Activated CD4-positive, CD25-positive, alpha-beta regulatory T cell (primary cell): ENCODE data around the gene TMCO6.
"Not testable (repeated sequence)": the region's sequence is repeated elsewhere in the genome, so short reads cannot be mapped to it uniquely, and the experiment has no call there.

Experiments
- DNase-seq, 4 experiments: peaks; one replicate each; lab custom pipeline; 2025; lab: John Stamatoyannopoulos, UW

Gene TMCO6

DNA sequence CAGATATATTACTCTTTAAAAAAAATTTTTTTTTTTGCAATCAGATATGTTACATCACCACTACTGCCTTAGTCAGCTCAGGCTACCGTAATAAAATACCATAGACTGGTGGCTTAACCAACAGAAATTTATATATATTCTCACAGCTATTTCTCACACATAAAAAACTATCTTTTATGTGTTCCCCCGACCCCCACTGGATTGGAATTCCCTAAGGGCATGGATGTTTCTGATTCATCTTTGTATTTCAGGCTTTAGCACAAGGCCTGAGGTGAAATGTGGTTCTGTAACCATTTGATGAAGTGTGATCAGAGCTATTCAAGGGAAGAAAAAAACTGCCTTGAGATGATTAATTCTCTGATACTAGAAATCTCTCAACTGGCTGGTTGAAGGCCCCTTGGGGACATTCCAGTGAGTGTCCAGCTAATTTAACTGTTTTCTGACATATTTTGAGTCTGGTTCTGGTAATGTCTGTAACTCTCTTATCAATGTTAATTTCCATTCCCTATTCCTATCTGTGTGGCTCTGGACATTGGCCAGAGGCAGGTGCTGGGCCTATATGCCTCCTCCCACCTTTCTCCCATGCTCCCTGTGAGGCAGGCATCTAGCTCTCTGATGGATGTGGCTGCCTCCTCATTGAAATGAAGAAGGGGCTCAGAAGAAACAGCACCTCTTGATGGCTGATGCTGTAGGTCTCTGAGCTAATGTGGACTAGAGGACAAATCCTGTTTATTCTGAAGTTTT lies 8.8 kb upstream of the TMCO6 start:
- DNase-seq: no peak

DNA sequence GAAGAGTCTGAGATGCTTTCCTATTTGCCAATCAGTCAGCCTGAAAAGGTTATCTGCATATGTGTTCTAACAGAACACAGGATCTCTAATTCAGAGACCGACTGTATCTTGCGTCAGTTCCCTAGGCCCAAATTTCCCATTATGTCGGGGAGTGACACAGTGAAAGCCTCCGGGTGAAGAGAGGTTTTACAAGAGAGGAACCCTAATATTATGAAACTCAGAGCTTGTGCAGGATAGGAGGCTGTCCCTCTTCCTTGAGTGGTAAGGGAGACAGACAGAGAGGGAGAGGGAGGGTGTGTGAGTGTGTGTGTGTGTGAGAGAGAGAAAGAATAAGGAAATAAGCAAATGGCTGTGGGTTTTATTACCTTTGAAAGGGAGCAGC lies 8.2 kb upstream of the TMCO6 start:
- DNase-seq: no peak

DNA sequence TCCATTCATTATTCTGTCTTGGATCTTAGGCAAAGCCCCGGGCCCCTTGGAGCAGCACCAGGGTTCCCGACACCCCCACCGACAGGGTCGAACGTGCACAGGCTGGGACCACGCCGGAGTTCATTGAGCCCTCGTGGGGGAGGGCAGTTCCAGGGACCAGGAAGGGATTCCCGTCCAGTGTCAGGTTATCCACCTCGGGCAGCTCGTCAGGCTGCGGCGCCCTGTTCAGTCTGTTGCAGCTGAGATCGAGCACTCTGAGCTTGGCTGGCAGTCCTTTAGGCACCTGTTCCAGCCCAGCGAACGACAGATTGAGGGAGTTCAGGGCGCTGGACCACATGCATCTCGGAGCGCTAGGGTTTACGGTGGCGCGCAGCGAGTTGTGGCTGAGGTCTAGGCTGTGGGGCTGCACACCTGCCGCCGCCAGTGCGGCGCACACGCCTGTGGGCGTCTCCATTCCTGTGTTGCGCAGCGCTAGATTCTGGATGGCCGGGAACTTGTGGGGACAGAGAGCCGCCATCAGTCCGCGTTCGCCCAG lies 7.4 kb upstream of the TMCO6 start:
- DNase-seq: no peak

DNA sequence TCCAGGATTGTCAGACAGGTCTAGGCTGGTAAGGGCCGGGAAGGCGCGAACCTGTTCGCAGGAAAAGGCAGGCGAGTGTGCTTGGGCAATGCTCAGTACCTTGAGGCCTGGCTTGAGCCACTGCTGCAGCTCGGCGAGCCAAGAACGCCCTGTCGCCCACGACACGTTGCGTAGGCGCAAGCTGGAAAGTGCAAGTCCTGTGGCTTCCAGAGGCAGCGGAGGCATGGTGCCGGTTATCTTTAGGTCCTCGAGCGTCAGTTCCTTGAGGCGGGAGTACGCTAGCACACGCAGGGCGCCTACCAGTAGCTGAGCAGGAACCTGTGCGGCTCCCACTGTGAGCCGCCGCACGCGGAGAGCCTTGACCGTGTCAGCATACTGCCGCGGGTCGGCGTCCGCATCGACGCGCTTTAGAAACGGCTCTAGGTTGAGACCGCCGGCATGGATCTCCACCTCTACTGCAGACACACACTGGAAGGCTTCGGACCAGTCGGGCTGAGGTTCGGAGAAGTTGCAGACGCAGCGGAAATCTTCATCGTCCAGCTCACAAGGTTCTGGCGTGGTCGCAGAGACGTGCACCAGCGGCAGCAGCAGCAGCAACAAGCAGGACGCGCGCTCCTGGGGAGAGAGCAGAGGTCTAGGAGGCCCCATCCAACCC lies 6.8 kb upstream of the TMCO6 start:
- DNase-seq: peak in 2 of 4 experiments; percentile 12 to 26

DNA sequence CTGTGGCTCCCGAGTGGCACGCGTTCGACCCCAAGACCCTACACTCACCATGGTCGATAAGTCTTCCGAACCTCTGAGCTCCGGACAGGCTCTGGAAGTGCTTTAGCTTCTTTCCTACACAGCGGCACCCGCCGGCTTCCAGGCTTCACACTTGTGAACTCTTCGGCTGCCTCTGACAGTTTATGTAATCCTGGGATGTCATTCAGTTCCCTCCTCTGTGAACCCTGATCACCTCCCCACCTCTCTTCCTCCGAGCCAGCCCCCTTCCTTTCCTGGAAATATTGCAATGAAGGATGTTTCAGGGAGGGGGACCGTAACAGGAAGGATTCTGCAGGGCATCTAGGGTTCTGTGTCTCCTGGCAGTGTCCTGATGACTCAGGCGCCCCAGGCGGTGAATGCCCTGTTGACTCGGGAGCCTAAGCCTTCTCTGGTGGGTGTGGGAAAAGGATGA lies 6.2 kb upstream of the TMCO6 start, which contains the start of gene CD14:
CD14 (minus strand) TSS at position 155 of the 451 bp plus-strand sequence; CDS start at position 51, 104 bp downstream.
- no peak for DNase-seq

DNA sequence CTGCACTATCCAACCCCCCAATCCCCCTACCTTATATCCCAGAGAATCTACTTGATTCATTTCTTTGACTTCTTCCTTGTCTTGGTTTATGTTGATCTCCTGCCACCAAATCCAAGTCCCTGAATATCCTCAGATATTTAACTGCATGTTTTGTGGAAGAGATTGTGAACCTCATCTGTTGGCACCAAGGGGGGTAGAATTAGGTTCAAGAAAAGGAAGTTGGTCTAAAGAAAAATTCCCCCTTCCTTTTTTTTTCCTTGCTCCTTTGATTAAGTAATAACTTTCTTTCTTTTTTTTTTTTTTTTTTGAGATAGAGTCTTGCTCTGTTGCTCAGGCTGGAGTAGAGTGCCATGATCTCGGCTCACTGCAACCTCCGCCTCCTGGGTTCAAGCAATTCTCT lies 5.8 kb upstream of the TMCO6 start:
- no peak for DNase-seq

DNA sequence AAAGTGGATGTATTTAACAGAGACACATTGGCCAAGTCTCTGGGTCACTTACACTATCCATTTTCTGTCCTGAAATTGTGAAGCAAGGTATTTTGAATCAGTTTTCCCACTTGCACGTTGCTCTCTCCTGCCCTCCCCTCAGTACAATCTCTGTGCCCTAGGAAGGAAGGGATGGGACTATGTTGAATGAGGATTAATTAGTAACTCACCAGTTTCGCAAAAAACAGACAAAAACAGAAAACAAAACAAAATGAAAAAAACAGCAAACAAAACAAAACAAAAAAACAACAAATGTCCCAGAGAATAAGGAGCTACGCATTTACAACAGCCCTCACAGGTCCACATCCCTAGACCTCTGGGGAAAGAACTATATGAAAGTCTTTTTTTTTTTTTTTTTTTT lies 5.1 kb upstream of the TMCO6 start:
- DNase-seq: no peak

DNA sequence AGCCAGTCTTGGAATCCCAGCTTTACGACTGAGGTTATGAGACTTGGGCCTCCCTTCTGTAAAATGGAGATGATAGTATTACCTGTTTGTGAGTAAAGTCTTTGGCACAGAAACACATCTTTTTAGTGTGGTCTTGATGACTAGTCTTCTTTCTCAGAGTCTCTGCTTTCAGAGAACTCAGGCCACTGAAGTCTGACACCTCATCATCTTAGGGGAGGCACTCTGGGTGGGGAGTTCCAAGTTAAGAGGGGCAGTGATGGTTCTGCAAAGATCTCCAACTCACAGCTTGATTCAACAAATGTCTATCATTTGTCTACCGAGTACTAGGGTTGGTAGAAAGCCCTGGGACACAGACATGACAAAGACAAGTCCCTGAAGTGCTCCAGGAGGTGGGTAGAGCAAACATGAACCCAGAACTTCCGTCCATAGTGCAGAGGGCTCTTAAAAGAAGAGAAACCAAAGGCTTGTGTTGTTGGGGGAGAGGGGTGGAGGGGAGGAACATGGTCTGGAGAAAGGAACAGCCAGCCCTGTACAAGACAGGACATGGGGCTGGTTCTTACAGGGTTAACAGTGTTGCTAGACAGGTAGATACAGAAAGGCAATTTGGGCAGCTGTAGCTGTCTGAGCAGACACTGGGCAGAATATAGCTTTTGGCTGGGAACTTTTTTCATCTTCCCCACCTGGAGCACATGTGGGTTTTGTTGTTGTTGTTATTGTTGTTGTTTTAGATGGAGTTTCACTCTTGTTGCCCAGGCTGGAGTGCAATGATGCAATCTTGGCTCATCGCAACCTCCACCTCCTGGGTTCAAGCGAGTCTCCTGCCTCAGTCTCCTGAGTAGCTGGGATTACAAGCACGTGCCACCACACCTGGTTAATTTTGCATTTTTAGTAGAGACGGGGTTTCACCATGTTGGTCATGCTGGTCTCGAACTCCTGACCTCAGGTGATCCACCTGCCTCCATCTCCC lies 3.7 kb upstream of the TMCO6 start:
- no peak for DNase-seq

DNA sequence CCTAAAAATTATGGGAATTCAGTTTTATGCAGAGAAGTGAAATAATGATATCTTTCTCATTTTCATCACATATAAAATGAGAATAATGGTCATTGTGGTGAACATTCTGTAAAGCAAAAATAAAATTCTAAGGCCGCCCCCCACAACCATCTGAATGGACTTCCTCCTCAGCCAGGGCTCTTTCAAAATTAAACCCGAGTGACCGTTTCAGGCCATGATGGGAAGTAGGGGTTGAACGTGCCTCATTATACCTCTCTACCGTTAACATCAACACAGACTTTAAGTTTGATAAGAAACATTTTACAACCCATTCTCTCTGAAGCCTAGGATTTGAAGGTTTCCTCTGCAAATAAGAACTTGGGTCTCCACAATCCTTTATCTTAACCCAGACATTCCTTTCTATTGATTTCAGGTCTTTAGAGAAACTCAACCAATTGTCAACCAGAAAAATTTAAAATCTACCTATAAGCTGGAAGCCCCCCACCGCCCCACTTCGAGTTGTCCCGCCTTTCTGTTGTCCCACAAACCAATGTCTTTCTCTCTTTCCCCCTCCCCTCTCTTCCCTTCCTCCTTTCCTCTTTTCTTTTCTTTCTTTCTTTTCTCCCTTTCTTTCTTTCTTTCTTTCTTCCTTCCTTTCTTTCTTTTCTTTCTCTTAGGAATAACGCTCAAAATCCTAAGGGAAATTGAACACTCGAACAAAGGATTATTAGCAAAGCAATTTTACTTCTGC lies 1.7 kb upstream of the TMCO6 start:
- DNase-seq: no peak

DNA sequence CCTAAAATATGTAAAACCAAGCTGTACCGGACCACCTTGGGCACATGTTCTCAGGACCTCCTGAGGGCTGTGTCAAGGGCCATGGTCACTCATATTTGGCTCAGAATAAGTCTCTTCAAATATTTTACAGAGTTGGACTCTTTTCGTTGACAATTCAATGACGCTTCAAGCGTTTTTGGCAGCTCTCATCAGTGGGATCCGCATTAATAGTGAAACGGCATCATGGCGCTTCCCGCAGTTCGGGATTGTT lies 428 bp upstream of the TMCO6 start:
- not testable (repeated sequence) for DNase-seq

DNA sequence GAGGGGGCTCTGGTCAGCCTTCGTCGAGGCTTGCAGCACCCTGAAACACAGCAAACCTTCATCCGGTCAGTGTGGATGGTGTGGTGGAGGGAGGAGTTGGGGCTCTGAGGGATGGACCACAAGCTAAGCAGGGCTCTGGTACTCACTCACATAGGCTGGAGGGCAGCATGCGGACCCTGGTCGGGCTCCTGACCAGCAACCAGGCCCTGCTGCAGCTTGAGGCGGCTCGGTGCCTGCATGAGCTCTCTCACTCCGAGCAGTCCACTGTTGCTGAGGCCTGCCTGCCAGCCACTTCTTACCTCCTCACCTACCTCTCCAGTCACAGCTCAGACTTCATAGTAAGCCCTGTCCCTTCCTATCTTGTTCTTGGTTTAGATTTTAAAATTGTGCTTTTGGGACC lies 2.5 kb downstream of the TMCO6 start:
- no peak for DNase-seq

DNA sequence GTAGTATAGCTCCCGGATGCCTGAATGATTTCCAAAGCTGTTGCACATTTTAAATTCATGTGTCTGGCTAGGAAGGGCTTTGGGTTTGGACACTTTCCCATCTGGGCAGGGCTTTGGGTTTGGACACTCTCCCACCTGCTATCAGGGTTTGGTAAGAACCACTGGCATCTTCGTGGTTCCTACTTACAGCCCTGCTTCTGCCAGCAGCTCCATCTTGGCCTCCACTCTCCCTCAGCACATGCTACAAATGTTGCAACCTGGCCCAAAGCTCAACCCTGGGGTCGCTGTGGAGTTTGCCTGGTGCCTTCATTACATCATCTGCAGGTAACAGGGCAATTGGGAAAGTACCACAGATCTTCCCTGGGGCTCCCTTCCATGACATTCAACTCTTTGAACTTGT lies 3.5 kb downstream of the TMCO6 start:
- DNase-seq: no peak

DNA sequence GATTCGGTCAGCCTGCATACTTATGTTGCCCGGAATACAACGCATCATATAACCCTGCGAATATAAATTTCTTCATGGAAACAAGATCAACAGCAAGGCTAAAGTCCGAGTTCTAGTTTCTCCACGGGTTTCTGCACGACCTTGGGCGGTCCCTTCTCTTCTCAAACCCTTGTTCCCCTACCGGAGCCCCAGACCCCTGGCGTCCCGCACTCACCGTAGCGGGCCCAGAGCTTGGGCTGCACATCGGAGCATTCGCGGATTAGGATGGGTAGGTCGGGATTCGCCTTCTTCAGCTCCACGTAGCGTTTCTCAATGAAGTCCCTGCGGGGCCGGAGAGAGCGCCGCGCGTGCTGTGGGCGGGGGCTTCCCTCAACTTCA lies 7.8 kb downstream of the TMCO6 start:
- no peak for DNase-seq

DNA sequence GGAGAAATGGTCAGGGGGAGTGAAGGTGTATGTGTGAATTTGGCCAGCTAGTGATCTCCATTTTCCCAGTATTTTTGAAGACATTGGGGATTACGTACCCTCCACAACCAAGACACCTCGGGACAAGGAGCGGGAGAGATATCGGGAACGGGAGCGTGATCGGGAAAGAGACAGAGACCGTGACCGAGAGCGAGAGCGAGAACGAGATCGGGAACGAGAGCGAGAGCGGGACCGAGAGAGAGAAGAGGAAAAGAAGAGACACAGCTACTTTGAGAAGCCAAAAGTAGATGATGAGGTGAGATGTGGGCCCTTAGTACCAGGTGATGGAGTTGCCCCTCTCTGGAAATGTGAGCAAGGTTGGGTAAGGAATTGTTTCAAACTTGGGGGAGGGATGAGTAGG lies 19.6 kb downstream of the TMCO6 start:
- DNase-seq: no peak

DNA sequence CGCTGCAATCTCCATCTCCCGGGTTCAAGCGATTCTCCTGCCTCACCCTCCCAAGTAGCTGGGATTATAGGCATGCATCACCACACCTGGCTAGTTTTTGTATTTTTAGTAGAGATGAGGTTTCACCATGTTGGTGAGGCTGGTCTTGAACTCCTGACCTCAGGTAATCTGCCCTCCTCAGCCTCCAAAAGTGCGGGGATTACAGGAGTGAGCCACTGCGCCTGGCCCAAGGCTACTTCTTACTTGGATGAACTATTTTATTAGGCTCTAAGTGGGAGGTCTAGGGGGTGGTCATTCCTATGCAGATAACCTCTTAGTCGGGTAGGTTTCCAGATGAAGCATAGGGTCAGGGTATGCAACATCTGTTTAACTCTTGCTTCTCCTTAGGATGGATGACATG lies 21.1 kb downstream of the TMCO6 start:
- not testable (repeated sequence) for DNase-seq

DNA sequence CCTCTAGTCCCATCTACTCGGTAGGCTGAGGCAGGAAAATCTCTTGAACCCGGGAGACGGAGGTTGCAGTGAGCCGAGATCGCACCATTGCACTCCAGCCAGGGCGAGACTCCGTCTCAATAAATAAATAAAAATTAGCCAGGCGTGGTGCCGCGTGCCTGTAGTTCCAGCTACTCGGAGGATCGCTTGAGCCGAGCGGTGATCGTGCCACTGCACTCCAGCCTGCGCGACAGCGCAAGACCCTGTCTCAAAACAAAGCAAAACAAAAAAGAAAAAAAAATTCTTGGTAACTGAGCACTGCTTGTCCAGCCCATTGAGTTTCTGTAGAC lies 24.7 kb downstream of the TMCO6 start:
- no peak for DNase-seq

DNA sequence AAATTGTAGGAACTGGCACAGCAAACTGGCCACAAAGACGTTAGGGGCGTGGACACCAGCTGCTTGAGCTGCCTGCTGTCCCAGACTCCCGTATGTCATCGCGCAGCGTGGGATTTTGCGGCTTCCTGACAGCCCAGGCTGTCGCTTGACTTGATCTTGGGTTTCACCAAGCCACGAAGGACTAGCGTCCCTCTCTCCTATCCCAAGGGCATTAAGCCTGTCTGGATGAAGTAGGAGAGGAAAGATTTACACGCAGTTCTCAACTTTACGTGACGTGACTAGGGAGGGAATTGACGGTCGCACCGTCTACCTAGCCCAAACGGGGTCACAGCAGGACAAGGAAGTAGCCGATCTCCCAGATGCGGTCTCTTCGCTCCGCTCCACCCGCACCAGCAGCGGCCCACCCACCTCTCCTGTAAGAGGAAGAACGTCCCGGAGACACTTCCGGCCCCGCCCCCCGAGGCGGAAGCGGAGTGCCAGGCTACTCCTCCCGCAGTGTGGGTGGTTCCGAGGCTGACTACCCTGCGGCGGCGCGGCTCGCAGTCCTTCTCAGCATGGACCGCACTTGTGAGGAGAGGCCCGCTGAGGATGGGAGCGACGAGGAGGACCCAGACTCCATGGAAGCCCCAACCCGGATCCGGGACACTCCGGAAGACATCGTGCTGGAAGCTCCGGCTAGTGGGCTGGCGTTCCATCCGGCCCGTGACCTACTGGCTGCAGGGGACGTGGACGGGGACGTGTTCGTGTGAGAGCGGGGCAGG lies 25.3 kb downstream of the TMCO6 start, which contains the start of gene WDR55:
WDR55 (plus strand) TSS at position 546 of the 761 bp plus-strand sequence; CDS start at position 555, 9 bp downstream.
- DNase-seq: peak; percentile 91 to 94 (median 92)

DNA sequence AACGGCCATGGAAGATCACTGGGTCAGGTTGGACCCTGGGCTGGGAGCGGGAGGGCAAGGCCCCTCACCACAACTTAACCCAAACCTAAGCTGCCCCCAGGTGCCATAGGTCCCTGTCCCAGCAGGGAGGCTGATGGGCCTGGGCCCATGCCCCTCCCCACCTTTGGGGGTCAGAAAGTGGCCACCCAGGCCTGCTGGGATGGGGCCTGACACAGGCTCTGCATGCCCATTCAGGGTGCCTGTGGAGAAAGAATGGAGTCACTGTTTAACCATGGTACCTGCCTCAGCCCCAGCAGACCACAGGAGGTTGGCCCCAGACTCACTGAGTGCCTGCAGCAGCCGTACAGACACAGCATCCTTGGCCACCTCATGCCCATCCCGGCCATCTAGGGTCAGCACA lies 31.8 kb downstream of the TMCO6 start:
- not testable (repeated sequence) for DNase-seq

DNA sequence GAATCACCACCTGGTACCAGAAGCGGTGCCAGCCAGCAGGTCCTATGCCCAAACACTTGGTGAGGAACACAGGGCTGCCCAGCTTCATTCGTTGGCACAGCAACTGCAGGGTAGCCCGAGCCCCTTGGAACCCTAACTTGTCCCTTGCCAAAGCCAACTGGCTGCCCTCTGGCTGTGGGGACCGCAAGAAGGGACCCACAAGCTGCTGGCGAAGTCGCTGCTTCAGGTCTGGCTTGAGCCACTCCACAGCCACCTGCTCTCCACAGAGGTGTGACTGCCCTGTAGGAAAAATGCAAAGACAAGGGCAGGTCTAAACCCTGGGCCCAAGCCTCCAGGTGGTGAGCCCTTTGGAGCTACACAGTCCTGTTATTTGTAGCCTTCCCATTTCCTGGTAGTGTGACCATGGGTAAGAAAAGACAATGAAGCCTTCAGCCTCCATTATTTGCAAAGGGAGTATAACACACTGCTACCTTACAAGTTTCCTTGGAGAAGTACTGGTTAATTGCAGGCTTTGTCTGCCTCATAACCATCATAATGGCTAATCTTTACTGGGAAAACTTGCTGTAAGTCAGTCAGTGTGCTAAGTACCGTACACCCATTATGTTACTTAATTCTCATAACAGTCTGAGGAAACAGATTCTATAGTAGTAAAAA lies 32.3 kb downstream of the TMCO6 start:
- DNase-seq: no peak

DNA sequence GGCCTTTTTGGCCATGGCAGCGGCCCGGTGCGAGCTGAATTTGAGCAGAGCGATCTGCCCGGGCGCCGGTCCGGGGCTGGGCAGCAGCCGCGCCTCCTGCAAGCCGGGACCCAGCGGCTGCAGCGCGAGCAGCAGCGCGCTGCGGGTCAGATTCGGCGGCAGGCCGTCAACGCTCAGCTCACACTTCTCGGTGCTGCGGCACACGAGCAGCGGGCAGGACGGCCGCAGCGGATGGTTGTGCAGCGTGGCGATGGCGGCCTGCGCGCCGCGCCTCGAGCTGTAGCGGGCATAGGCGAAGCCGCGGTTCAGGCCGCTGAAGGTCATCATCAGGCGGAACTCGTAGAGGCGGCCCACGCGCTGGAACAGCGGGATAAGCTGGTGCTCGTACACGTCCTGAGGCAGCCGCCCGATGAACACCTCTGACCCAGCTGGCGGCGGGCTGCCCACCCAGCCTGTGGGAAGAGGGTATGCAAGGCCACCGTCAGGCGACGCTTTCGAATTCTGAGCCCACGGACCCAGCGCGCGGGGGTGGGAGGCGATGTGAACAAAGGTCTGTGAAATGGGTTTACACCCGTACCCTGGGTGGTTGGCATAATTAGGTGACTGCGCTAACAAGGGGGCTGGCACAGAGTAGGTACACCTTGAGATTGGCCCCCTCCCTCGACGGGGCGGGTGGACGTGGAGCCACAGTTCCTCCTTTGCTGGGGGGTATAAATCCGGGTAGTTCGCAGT lies 33.4 kb downstream of the TMCO6 start:
- DNase-seq: no peak
